HG02610 (cell line): ENCODE results near the gene FOXD4L5.
"Not testable (repeated sequence)": the region's sequence is repeated elsewhere in the genome, so short reads cannot be mapped to it uniquely, and the experiment has no call there.

ENCODE experiments used
- ATAC-seq: cut with Tn5 transposase; IDR thresholded peaks from one replicate; pipeline ENCODE4 v1.9.1; 2021; ENCODE audit warnings: mild to moderate bottlenecking, moderate library complexity; ENCODE audit not compliant: unreplicated experiment

FOXD4L5 gene

DNA sequence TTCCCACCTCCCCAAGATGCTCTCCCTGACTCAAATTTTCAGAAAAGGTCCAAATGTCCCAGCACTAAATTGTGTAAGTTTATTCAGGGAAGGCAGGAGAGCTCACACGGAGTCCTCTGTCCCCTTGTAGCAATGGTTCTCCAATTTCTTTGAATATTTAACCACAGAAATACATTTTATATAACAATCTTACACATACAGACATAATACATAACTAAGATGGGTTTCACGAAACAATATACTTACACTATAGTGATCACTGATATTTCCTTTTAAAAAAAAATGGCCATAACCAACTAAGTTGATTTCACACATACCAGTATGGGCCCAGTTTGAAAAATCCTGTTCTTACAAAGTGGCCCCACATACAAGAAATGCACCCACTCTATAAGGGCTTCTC is at the start of gene FOXD4L5:
Gene FOXD4L5, minus strand, starts transcription at position 101 of the 400 bp plus-strand sequence. CDS start 832 bp downstream, outside the sequence.
- ATAC-seq = not testable (repeated sequence)

- ATAC-seq = not testable (repeated sequence)
Measured at GRCh38 chr9:65283943-65284342, 1.1 kb downstream of the FOXD4L5 start.

- ATAC-seq = not testable (repeated sequence)
Measured at GRCh38 chr9:65282976-65283375, 2.0 kb downstream of the FOXD4L5 start.
